Keratinocyte (primary cell): ENCODE data around the gene SPACA9.

ENCODE experiments used
- CTCF ChIP-seq, 3 experiments: IDR thresholded peaks in 1 of 3; conservative IDR thresholded peaks in 1 of 3; optimal IDR thresholded peaks in 1 of 3; 2 replicates in 2 of 3; 3 replicates in 1 of 3; pipeline versions ENCODE3 to v1.5.1; 2011; ENCODE audit warnings: low read length in 3 of 3, mild to moderate bottlenecking in 3 of 3, moderate library complexity in 2 of 3, control low read depth in 1 of 3, inconsistent platforms in 1 of 3; ENCODE audit not compliant: insufficient read depth in 2 of 3; ENCODE audit errors: extremely low read depth in 1 of 3
- EZH2 ChIP-seq: IDR thresholded peaks from one replicate; pipeline ENCODE4 v1.6.1; 2012; ENCODE audit warnings: inconsistent platforms, mild to moderate bottlenecking, low read length, moderate library complexity

DNA sequence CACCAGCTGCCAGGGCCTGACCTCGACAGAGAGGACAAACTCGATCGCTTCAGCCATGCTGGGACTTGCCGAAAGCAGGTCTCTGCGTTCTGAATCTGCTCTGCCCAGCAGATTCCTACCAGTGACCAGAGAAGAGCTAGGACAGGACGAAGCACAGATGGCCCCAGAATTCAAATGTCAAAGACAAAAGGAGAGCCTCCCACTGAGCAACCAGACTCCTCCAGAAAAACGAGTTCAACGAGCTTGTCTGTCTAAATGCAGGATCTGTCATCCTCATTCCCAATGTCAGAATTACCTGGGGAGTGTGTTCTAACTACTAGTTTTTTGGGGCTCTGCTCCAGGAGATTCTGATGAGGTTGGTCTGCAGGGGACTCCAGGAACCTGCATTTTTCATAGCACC lies 14.0 kb upstream of the SPACA9 start:
- TF ChIP-seq CTCF (optimal IDR thresholded peaks at IDR 0.05 in 1 of 3, IDR thresholded peaks at IDR 0.05 in 1 of 3, conservative IDR thresholded peaks at IDR 0.05 in 1 of 3; ENCODE audit: extremely low read depth in 1 of 3, insufficient read depth in 2 of 3, low read length in 3 of 3) (no peak), EZH2 (no peak)
